Muscle of back (tissue), 11 donors: ENCODE data around the gene GORAB. TPM values are rescaled to one million over a fixed set of nuclear protein-coding genes. Genes with fewer than 3 reads are reported as not detected.
A peak's percentile ranks its signal among the peaks of the same experiment; 100 is the strongest.

Source experiments
- DNase-seq, 3 donors: peaks; one replicate each; pipeline versions ENCODE4 v3.0.0 to v3.0.0-alpha.2; 2013
- polyA plus RNA-seq, 10 donors: library from polyadenylated mRNA; unstranded; fragments of 120-200 nt; gene quantifications; one replicate each; pipeline ENCODE4 v1.2.1, GENCODE V29; 2013; ENCODE audit not compliant: insufficient read length in 10 of 10

Gene GORAB
- polyA plus RNA-seq, 10 donors: 12.5 to 18.8 (median 16.4) TPM

DNA sequence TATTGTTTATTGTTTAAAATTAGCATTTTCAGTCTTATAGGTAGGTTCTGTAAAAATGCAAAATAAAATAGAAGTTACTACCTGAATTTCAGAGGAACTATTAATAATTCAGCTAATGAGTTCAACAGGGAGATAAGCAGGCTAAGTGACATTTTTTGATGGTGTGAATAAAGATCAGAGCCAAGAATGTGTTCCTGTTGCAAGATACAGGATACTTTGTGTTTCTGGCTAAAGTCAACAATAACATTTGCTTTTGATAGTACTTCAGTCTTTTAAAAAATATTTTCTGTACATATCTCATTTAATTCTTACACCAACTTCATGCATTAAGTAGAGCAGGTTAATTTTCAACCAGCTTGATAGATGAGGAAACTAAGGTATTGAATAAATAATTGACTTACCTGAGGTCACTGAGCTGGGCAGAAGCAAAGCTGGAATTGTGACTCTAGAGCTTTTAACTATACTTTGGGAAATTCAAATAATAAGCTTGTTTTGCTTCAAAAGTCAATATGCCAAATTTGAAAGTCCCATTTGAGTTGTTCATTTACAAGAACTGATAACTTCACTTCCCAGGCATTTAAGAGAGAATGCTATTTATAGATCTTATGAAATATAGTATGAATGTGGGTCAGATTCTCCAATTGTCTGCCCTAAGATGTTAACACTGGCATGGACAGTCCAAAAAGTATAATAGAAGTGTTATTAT lies 6.0 kb downstream of the GORAB start:
- DNase-seq: no peak

GRCh38 chr1:170538687-170539086 lies 6.7 kb downstream of the GORAB start:
- no peak for DNase-seq

DNA sequence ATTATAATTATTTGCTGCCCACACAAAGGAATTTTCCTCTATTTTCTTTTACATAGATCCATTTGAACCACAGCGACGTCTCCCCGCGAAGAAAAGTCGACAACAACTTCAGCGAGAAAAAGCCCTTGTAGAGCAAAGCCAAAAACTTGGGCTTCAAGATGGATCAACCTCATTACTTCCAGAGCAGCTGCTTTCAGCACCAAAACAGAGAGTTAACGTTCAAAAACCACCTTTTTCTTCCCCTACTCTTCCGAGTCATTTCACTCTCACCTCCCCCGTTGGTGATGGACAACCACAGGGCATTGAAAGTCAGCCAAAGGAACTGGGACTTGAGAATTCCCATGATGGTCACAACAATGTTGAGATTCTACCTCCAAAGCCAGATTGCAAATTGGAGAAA lies 7.2 kb downstream of the GORAB start:
- no peak for DNase-seq

DNA sequence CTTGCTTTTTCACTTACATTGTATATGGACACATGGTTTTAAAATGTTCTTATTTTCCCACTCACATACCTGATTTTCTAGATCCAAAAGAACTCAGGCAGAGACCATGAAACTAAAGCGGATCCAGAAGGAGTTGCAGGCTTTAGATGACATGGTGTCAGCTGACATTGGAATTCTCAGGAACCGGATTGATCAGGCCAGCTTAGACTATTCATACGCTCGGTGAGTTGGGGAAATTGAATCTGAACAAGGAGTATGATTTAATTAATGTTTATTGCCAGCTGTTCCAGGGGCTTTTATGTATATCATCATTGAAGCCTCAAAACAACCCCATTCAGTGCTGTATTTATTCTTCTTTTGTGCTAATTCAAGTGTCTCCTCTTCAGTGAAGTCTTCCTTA lies 12.7 kb downstream of the GORAB start:
- no peak for DNase-seq

- DNase-seq: peak in 1 of 3 donors; percentile 70
Observed at GRCh38 chr1:170545476-170545875, 13.5 kb downstream of the GORAB start.

DNA sequence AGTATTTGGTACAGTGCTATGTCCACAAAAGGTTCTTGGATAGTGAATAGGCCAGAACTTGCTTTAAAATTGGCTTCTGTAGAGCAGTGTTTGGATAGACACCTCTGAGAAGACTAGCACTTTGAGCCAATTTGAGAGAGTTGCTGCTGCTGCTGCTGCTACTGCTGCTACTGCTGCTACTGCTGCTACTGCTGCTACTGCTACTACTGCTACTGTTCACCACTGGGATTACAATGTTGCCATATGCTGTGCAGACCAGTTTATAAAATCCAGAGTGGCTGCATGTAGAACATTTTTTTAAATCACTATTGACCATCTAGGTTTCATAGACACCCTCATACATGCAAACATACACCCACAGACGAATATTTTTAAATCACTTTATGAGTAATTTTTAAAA lies 15.3 kb downstream of the GORAB start:
- no peak for DNase-seq

DNA sequence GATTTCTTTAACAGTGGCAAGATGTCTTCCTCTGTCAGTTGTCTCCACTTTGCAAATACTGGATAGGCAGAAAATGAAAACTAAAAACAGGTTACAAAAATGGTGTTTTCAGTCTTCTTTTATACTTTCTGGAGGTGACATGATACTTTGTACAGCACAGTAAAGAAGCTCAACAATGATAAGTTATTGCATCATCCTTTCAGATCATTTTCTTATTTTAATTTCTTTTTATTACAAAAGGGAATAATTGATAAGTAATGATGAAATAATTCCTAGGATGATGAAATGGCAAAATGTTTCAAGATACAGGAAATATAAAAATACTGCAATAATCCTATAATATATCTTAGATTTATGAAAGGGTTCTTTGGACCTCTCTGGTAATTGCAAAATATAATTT lies 16.5 kb downstream of the GORAB start:
- no peak for DNase-seq

GRCh38 chr1:170555370-170555769 lies 23.4 kb downstream of the GORAB start:
- no peak for DNase-seq

DNA sequence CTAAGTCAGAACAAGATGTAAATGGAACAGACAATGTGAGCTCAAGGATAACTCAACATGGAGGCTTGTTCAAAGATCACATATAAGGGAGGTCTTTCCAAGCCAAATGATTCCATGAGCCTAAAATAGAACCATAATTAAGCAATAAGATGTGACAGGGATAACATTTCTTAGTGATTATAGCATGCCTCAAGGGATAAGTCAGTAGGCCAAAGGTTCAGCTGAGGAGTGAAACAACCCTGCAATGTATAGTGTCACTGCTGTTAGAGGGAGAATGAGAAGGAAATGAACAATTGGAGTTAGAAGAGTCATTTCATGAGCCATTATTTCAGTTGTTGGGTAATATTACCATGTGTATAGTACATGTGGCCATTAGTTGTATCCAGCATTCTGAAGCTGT lies 25.0 kb downstream of the GORAB start:
- DNase-seq: peak in 1 of 3 donors; percentile 51

DNA sequence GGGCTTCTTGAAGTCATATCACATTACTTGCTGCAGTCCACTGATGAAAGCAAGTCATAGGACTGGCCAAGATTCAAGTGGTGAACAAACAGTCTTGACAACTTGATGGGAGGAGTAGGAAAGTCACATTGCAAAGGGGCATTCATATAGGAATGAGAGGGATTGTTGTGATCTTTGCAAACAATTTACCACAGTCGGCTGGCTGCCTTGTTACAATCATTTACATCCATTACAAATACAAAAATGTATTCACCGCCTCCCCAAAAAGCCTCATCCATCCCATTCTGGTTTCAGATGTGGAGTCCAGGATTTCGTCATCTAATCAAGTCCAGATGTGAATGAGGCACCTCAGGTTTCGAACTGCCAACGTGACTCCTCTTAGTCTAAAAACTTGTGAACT lies 26.8 kb downstream of the GORAB start:
- DNase-seq: no peak

- no peak for DNase-seq
Observed at GRCh38 chr1:170559166-170559565, 27.2 kb downstream of the GORAB start.

DNA sequence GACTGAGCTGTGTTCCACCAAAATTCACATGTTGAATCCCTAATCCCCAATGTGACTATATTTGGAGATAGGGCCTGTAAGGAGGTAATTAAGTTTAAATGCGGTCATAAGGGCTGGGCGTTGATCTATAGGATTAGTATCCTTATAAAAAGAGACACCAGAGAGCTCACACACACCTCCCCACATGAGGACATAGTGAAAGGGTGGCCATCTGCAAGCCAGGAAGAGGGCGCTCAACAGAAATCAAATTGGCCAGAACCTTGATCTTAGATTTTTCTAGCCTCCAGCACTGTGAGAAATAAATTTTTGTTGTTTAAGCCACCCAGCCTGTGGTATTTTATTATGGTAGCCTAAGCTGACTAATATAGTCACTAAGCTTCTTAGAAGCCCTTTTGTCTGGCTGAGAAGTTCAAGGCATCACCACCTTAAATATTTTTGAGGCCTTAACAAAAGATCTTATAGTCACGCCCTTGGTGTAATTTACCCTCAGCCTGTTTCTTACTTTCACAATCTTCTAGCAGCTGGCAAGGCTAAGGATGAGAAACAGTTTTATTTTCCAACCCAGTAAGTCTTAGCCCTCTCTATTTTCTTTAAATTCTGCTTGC lies 28.8 kb downstream of the GORAB start:
- DNase-seq: no peak

DNA sequence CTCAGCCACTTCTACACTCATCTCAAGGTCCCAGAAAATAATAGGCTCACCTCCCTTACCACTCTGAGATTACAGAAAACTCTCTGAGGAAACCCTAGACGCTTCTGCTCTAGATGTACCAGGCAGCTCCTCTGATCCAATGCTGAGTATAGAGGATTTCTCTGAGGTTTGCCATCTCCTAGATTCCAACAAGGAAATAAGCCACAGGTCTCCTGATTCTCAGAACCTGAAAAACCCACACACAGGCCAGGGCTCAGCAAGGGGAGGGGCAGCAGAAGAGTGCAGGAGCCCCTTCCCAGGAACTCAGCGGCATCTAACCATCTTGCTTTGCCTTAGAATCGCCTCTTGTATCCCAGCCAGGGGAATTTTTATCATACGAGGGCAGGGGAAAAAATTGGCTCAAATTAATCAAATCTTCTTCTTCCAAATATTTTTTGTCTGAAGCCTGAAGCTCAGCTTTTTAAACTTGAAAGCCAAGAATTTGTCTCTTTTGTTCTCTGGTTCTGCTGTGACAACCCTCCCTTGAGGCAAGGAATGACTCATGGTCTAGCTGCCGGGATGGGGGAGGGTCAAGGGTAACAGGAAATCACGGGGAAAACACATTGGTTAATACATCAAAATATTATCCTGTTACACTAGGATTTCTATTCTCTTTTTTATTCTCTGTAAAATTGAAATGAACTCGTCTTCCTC lies 30.8 kb downstream of the GORAB start:
- DNase-seq: peak; percentile 77 to 89 (median 80)

DNA sequence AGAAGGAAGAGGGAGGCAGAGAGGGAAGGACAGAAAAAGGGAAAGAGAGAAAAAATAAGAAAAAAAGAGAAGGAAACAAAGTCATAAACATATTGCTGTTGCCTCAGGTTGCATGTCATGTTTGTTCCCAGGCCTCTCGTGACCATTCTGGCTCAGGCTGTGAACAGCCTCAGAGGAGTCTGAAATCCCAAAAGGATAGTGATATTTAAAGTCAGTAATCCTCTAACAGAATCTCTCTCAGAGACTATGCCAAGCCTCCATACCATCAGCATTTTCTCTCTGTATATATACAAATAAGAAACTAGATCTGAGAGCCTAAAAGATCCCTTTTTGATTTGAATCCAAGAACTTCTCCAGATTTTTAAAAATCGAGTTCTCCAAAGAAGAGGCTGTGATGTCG lies 35.2 kb downstream of the GORAB start:
- peak in 1 of 3 donors; percentile 27 for DNase-seq

- no peak for DNase-seq
Observed at GRCh38 chr1:170568197-170568596, 36.2 kb downstream of the GORAB start.

DNA sequence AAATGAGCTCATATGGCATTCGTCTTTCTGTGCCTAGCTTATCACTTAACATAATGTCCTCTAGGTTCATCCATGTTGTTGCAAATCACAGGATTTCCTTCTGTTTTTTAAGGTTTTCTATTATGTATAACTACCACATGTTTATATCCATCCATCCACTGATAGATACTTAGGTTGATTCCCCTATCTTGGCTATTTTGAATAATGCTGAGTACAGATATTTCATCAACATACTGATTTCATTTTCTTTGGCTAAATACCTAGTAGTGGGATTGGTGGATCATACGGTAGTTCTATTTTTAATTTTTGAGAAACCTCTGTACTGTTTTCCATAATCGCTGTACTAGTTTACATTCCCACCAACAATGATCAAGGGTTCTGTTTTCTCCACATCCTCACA lies 45.0 kb downstream of the GORAB start:
- no peak for DNase-seq

GRCh38 chr1:170578359-170578758 lies 46.4 kb downstream of the GORAB start:
- no peak for DNase-seq

GRCh38 chr1:170580636-170581440 lies 48.9 kb downstream of the GORAB start:
- DNase-seq: peak in 1 of 3 donors; percentile 41

GRCh38 chr1:170583186-170583585 lies 51.2 kb downstream of the GORAB start:
- DNase-seq: no peak

- DNase-seq: peak; percentile 78 to 89 (median 81)
Observed at GRCh38 chr1:170586321-170587252, 54.6 kb downstream of the GORAB start.

DNA sequence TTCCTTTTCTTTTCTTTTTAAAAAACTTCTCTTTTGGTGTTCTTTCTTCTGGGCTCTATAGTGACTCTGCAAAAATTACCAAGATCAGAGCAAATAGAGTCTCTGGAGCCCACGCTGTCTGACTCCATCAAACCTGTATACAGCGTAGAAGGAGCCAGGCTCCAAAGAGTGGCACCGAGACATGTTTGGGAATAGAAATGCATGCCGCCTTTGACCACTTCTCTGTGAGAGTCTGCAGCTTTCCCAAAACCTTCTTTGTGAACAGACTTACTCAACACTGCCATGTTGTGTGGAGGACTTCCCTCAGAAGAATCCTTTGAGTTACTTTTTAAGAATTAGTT lies 55.3 kb downstream of the GORAB start:
- no peak for DNase-seq
